Measurements from ENCODE around the gene CHPF2.
A peak's percentile ranks its signal among the peaks of the same experiment; 100 is the strongest.

The CHPF2 gene

DNA sequence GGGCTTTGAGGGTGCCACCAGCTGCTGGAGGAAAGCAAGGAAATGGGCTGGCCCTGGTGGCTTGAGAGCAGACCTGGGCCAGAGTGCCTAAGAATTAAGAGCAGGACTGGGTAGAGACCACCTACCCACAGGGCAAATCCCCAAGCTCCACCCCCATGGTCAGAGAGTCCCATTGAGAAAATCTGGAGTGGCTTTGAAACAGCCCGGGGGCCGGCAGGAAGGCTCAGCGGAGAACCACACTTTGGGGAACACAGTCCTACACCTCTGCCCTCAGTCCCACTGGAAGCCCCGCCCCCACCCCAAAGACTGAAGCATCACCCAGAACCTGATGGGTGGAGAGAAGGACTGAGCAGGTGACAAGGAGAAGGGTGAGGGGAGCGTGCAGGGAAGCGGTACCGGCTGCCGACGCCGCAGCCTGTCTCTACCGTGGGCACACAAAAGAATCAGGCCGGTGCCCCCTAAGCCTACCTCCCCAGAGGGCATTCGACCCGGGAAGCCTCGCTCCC, 12.6 kb downstream of the CHPF2 start:
- peaks cover 5% of the 10 kb centered on the region for H3K79me2 ChIP-seq (ENCODE audit: control insufficient read depth, insufficient read depth, low read length, poor library complexity)
- H3K14ac ChIP-seq (ENCODE audit: low read length) = no peak overlapping the region
- no peak overlapping the region for H2BK5ac ChIP-seq (ENCODE audit: low read depth, low read length, poor library complexity)
- no peak overlapping the region for H2AK5ac ChIP-seq (ENCODE audit: low read length)
- H3K4me1 ChIP-seq (ENCODE audit: control insufficient read depth in 1 of 2, insufficient read depth in 2 of 2, low read length in 2 of 2) = peaks cover 11 to 34% of the 10 kb centered on the region in 2 experiments
- no peak overlapping the region for H4K91ac ChIP-seq (ENCODE audit: low read depth, low read length)
- H2AFZ ChIP-seq (ENCODE audit: insufficient read depth, low read length, poor library complexity) = no peak overlapping the region
- WGBS (ENCODE audit: extremely low coverage, insufficient coverage, insufficient read length) = no CpG with 5 or more reads among the region's 15 CpGs
- H3K9ac ChIP-seq (ENCODE audit: low read length) = no peak overlapping the region
- no peak overlapping the region for H4K12ac ChIP-seq (ENCODE audit: low read depth, low read length)
- H3K79me1 ChIP-seq (ENCODE audit: low read length) = peaks cover 11% of the 10 kb centered on the region
- no peak overlapping the region for H3K4me3 ChIP-seq (ENCODE audit: low read depth, low read length)
- H3K27ac ChIP-seq (ENCODE audit: low read depth, low read length) = no peak overlapping the region
- peak overlapping the region; percentile 60 for H3K4me2 ChIP-seq (ENCODE audit: low read length)
- H3K18ac ChIP-seq (ENCODE audit: low read length) = no peak overlapping the region
- H4K8ac ChIP-seq (ENCODE audit: low read depth, low read length) = no peak overlapping the region
- no peak overlapping the region for H3K23ac ChIP-seq (ENCODE audit: low read length)
- DNase-seq = no peak
- peaks cover 10 to 14% of the 10 kb centered on the region in 2 experiments for H3K36me3 ChIP-seq (ENCODE audit: control insufficient read depth in 1 of 2, insufficient read depth in 2 of 2, low read length in 2 of 2)
- H2BK12ac ChIP-seq (ENCODE audit: low read length) = no peak overlapping the region
- H3K9me3 ChIP-seq (ENCODE audit: insufficient read depth, low read depth, low read length) = no peaks in the 10 kb centered on the region
- no peak overlapping the region for H2BK120ac ChIP-seq (ENCODE audit: insufficient read depth, low read length, poor library complexity)
- H3K4ac ChIP-seq (ENCODE audit: low read depth, low read length) = no peak overlapping the region
- peaks cover 6% of the 10 kb centered on the region for H3K27me3 ChIP-seq (ENCODE audit: insufficient read depth, low read length)

GRCh38 chr7:151245360-151246101, 13.2 kb downstream of the CHPF2 start:
- no peak overlapping the region for H3K4me3 ChIP-seq (ENCODE audit: low read depth, low read length)
- peaks cover 5% of the 10 kb centered on the region for H3K79me2 ChIP-seq (ENCODE audit: control insufficient read depth, insufficient read depth, low read length, poor library complexity)
- H4K8ac ChIP-seq (ENCODE audit: low read depth, low read length) = peak overlapping the region; percentile 15
- H3K14ac ChIP-seq (ENCODE audit: low read length) = no peak overlapping the region
- no peak for DNase-seq
- peaks cover 4 to 12% of the 10 kb centered on the region in 2 experiments for H3K36me3 ChIP-seq (ENCODE audit: control insufficient read depth in 1 of 2, insufficient read depth in 2 of 2, low read length in 2 of 2)
- no peak overlapping the region for H3K23ac ChIP-seq (ENCODE audit: low read length)
- H3K27ac ChIP-seq (ENCODE audit: low read depth, low read length) = no peak overlapping the region
- H3K27me3 ChIP-seq (ENCODE audit: insufficient read depth, low read length) = peaks cover 6% of the 10 kb centered on the region
- peak overlapping the region; percentile 58 for H2AFZ ChIP-seq (ENCODE audit: insufficient read depth, low read length, poor library complexity)
- no peak overlapping the region for H4K12ac ChIP-seq (ENCODE audit: low read depth, low read length)
- no peak overlapping the region for H3K4ac ChIP-seq (ENCODE audit: low read depth, low read length)
- H3K18ac ChIP-seq (ENCODE audit: low read length) = no peak overlapping the region
- no peak overlapping the region for H4K91ac ChIP-seq (ENCODE audit: low read depth, low read length)
- no peak overlapping the region for H3K9ac ChIP-seq (ENCODE audit: low read length)
- no peak overlapping the region for H2BK12ac ChIP-seq (ENCODE audit: low read length)
- H3K4me2 ChIP-seq (ENCODE audit: low read length) = peak overlapping the region; percentile 60
- H2BK120ac ChIP-seq (ENCODE audit: insufficient read depth, low read length, poor library complexity) = no peak overlapping the region
- peaks cover 14 to 39% of the 10 kb centered on the region in 2 experiments for H3K4me1 ChIP-seq (ENCODE audit: control insufficient read depth in 1 of 2, insufficient read depth in 2 of 2, low read length in 2 of 2)
- peaks cover 13% of the 10 kb centered on the region for H3K79me1 ChIP-seq (ENCODE audit: low read length)
- no peak overlapping the region for H2AK5ac ChIP-seq (ENCODE audit: low read length)
- H3K9me3 ChIP-seq (ENCODE audit: insufficient read depth, low read depth, low read length) = no peaks in the 10 kb centered on the region
- no peak overlapping the region for H2BK5ac ChIP-seq (ENCODE audit: low read depth, low read length, poor library complexity)
- no CpG with 5 or more reads among the region's 60 CpGs for WGBS (ENCODE audit: extremely low coverage, insufficient coverage, insufficient read length)

DNA sequence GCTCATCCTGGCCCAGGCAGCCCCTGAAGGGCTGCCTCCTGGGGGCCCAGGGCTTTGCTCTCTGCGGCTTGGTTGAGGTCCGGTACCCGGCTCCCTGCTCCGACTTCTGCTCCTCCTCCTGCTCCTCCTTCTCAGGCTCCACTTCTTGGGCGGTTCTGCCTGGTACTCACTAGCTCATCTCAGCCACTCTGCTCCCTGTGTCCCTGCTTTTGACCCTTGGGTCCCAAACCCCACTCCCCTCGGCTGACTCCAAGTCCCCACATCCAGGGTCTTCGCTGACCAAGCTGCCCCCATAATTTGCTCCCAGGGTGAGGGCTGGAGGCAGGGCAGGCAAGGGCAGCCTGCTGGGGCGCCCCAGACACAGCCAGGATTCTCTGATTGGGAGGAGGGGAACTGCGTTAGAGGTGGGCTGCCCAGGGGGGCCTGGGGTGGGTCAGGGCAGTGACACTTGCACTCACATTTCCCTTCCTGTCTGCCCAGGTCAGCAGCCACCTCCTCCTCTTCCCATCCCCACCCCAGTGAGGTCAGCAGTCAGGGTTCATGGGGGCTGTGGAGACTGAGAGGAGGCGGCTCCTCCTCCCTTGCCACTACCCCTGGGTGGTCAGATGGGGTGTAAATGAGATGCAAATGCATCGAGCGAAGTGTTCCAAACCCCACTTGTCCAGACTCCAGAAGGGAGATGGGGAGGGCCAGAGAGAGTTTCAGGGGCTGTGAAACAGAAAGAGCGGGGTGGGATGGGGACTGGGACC, 14.0 kb downstream of the CHPF2 start:
- no peak overlapping the region for H2AFZ ChIP-seq (ENCODE audit: insufficient read depth, low read length, poor library complexity)
- no CpG with 5 or more reads among the region's 13 CpGs for WGBS (ENCODE audit: extremely low coverage, insufficient coverage, insufficient read length)

DNA sequence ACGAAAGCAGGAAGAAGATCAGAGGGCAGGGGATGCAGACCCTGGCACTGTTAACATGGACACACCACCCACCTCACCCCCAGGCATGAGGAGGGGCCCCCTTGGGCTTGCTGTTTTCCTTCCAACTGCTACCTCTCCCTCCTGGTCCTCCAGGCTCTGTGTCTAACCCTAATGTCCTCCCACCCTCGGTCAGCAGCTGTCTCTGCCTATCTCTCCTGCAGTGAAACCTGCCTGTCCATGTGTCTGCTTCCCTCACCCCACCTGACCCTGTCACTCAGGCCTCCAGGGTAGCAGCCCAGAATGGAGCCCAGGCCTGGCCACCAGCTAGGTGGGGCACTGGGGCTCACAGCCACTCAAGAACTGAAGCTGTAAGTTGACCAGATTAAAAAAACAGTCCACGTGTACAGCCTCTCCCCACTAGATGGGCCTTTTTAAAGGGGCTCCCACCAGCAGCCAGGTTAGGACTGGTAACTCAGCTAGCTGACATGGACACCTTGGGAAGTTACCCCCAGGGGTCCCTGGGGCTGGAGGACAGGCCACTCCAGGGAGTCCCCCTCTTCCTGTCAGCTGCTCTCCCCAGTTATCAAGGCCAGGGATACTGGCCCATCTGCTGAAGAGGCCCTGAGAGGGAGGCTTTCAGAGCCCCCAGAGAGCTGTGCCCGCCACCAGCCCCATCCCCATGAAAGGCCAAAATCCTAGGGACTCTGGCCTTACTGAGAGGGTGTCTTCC, 14.7 kb downstream of the CHPF2 start:
- H3K4me3 ChIP-seq (ENCODE audit: low read depth, low read length) = no peak overlapping the region
- peaks cover 0 to 3% of the 10 kb centered on the region in 2 experiments for H3K36me3 ChIP-seq (ENCODE audit: control insufficient read depth in 1 of 2, insufficient read depth in 2 of 2, low read length in 2 of 2)
- no peak overlapping the region for H2BK12ac ChIP-seq (ENCODE audit: low read length)
- no peak overlapping the region for H4K12ac ChIP-seq (ENCODE audit: low read depth, low read length)
- no peak overlapping the region for H2AK5ac ChIP-seq (ENCODE audit: low read length)
- no peak for DNase-seq
- no peak overlapping the region for H3K23ac ChIP-seq (ENCODE audit: low read length)
- no peak overlapping the region for H3K4ac ChIP-seq (ENCODE audit: low read depth, low read length)
- peaks cover 21% of the 10 kb centered on the region for H3K79me1 ChIP-seq (ENCODE audit: low read length)
- H3K9ac ChIP-seq (ENCODE audit: low read length) = no peak overlapping the region
- H3K27ac ChIP-seq (ENCODE audit: low read depth, low read length) = no peak overlapping the region
- no CpG with 5 or more reads among the region's 4 CpGs for WGBS (ENCODE audit: extremely low coverage, insufficient coverage, insufficient read length)
- no peaks in the 10 kb centered on the region for H3K9me3 ChIP-seq (ENCODE audit: insufficient read depth, low read depth, low read length)
- peaks cover 6% of the 10 kb centered on the region for H3K27me3 ChIP-seq (ENCODE audit: insufficient read depth, low read length)
- H4K8ac ChIP-seq (ENCODE audit: low read depth, low read length) = no peak overlapping the region
- H3K18ac ChIP-seq (ENCODE audit: low read length) = no peak overlapping the region
- no peak overlapping the region for H2AFZ ChIP-seq (ENCODE audit: insufficient read depth, low read length, poor library complexity)
- no peak overlapping the region for H2BK120ac ChIP-seq (ENCODE audit: insufficient read depth, low read length, poor library complexity)
- no peak overlapping the region for H3K14ac ChIP-seq (ENCODE audit: low read length)
- H2BK5ac ChIP-seq (ENCODE audit: low read depth, low read length, poor library complexity) = no peak overlapping the region
- H4K91ac ChIP-seq (ENCODE audit: low read depth, low read length) = no peak overlapping the region
- no peak overlapping the region for H3K4me2 ChIP-seq (ENCODE audit: low read length)
- H3K4me1 ChIP-seq (ENCODE audit: control insufficient read depth in 1 of 2, insufficient read depth in 2 of 2, low read length in 2 of 2) = peaks cover 20 to 50% of the 10 kb centered on the region in 2 experiments
- peaks cover 8% of the 10 kb centered on the region for H3K79me2 ChIP-seq (ENCODE audit: control insufficient read depth, insufficient read depth, low read length, poor library complexity)

More for the DNA sequence above, 14.0 kb downstream of the CHPF2 start:
- no peak overlapping the region for H3K4me2 ChIP-seq (ENCODE audit: low read length)
- H2BK5ac ChIP-seq (ENCODE audit: low read depth, low read length, poor library complexity) = no peak overlapping the region
- H3K4ac ChIP-seq (ENCODE audit: low read depth, low read length) = no peak overlapping the region
- no peak overlapping the region for H3K23ac ChIP-seq (ENCODE audit: low read length)
- DNase-seq = no peak
- H3K79me1 ChIP-seq (ENCODE audit: low read length) = peaks cover 16% of the 10 kb centered on the region
- H3K4me3 ChIP-seq (ENCODE audit: low read depth, low read length) = no peak overlapping the region
- H3K4me1 ChIP-seq (ENCODE audit: control insufficient read depth in 1 of 2, insufficient read depth in 2 of 2, low read length in 2 of 2) = peaks cover 17 to 46% of the 10 kb centered on the region in 2 experiments
- no peaks in the 10 kb centered on the region for H3K9me3 ChIP-seq (ENCODE audit: insufficient read depth, low read depth, low read length)
- no peak overlapping the region for H4K91ac ChIP-seq (ENCODE audit: low read depth, low read length)
- no peak overlapping the region for H2BK12ac ChIP-seq (ENCODE audit: low read length)
- H3K14ac ChIP-seq (ENCODE audit: low read length) = no peak overlapping the region
- no peak overlapping the region for H2AK5ac ChIP-seq (ENCODE audit: low read length)
- peaks cover 2 to 9% of the 10 kb centered on the region in 2 experiments for H3K36me3 ChIP-seq (ENCODE audit: control insufficient read depth in 1 of 2, insufficient read depth in 2 of 2, low read length in 2 of 2)
- no peak overlapping the region for H4K8ac ChIP-seq (ENCODE audit: low read depth, low read length)
- no peak overlapping the region for H3K9ac ChIP-seq (ENCODE audit: low read length)
- H2BK120ac ChIP-seq (ENCODE audit: insufficient read depth, low read length, poor library complexity) = no peak overlapping the region
- no peak overlapping the region for H3K27ac ChIP-seq (ENCODE audit: low read depth, low read length)
- H3K79me2 ChIP-seq (ENCODE audit: control insufficient read depth, insufficient read depth, low read length, poor library complexity) = peaks cover 5% of the 10 kb centered on the region
- H3K18ac ChIP-seq (ENCODE audit: low read length) = no peak overlapping the region
- peaks cover 6% of the 10 kb centered on the region for H3K27me3 ChIP-seq (ENCODE audit: insufficient read depth, low read length)
- H4K12ac ChIP-seq (ENCODE audit: low read depth, low read length) = no peak overlapping the region

Measured in trophoblast cell (in vitro differentiated cells and primary cell).